IPS-15b (cell line): ENCODE results near the gene RELN.

Experiments
- H3K27me3 ChIP-seq: one replicate; pipeline ENCODE4 v1.6.1; 2013; ENCODE audit warnings: low read length; ENCODE audit not compliant: control insufficient read depth, insufficient read depth
- H3K36me3 ChIP-seq: one replicate; pipeline ENCODE4 v1.6.1; 2013; ENCODE audit warnings: low read length; ENCODE audit not compliant: control insufficient read depth, insufficient read depth
- H3K4me1 ChIP-seq: one replicate; pipeline ENCODE4 v1.6.1; 2013; ENCODE audit warnings: mild to moderate bottlenecking, low read length; ENCODE audit not compliant: control insufficient read depth, insufficient read depth
- H3K4me3 ChIP-seq: one replicate; pipeline ENCODE4 v1.5.1; 2013; ENCODE audit warnings: low read depth, low read length
- H3K9ac ChIP-seq: one replicate; pipeline ENCODE4 v1.6.1; 2013; ENCODE audit warnings: low read depth, mild to moderate bottlenecking, low read length
- H3K9me3 ChIP-seq: one replicate; pipeline ENCODE4 v1.6.1; 2013; ENCODE audit warnings: mild to moderate bottlenecking, low read length; ENCODE audit not compliant: control insufficient read depth, insufficient read depth

RELN gene

DNA sequence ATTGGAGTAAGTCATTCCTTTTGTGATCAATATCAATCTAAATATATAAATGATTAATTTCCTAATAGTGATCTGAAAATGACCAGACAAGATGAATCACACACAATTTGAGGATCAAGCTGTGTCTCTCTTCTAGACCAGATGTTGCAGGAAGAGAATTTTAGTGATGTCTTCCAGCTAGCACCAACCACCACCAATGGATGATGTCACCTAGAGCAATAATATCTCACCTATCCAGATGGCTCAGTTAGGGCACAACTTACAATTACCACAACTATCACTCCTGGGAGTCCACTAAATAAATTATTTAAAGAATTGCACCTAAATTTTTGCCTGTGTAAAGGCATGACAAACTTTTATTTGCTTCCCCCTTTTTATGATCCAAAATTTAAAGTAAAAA, 25.2 kb downstream of the RELN start:
- Histone ChIP-seq H3K9me3 (no peaks in the 10 kb centered on the region), H3K27me3 (no peaks in the 10 kb centered on the region), H3K36me3 (no peaks in the 10 kb centered on the region), H3K4me1 (no peaks in the 10 kb centered on the region), H3K9ac (no peak overlapping the region), H3K4me3 (no peak overlapping the region)

DNA sequence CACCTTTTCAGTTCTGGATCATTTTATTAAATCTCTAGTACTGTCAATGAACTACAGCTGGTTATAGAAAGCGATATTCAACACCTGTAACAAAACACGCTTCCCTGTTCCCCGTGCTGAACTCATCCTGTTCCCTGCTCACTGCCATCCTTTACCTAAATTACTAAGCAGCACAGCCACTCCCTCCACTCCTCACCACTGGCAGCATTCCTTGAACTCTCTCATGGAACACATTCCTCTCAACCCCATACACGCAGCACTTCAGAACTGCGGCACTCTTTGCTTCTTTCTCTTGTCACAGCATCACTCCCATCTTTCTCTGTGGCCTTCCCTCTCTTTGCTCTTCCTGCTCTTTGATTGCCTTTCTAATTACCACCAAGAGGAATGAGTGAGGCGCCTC, 27.4 kb downstream of the RELN start:
- Histone ChIP-seq H3K4me1 (no peaks in the 10 kb centered on the region), H3K9me3 (no peaks in the 10 kb centered on the region), H3K27me3 (no peaks in the 10 kb centered on the region), H3K4me3 (no peak overlapping the region), H3K9ac (no peak overlapping the region), H3K36me3 (no peaks in the 10 kb centered on the region)

DNA sequence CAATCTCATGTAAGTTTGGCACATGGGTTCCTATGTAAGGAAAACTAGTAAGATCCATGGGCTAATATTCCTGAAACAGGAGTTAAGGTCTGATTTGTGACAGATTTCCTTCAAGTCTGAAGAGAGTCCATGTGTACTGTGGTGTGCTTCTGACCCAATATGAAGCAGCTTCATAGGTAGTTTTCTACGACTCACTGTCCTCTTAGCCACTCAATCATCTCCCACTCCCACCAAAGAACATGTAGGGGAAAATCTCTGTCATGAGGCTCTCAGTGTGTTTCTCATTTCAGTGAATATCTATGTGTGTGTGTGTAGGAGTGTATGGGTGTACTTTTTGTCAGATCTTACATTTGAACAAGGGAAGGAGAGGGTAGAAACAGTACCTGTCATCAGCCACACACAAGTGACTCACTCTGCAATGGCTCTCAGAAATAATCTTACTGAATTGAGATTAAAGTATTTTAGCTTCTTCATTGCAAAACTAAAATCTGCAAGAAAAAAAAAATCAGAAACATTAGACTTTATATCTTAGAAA, 31.1 kb downstream of the RELN start:
- Histone ChIP-seq H3K27me3 (no peaks in the 10 kb centered on the region), H3K9me3 (no peaks in the 10 kb centered on the region), H3K4me1 (no peaks in the 10 kb centered on the region), H3K36me3 (no peaks in the 10 kb centered on the region), H3K9ac (no peak overlapping the region), H3K4me3 (no peak overlapping the region)

DNA sequence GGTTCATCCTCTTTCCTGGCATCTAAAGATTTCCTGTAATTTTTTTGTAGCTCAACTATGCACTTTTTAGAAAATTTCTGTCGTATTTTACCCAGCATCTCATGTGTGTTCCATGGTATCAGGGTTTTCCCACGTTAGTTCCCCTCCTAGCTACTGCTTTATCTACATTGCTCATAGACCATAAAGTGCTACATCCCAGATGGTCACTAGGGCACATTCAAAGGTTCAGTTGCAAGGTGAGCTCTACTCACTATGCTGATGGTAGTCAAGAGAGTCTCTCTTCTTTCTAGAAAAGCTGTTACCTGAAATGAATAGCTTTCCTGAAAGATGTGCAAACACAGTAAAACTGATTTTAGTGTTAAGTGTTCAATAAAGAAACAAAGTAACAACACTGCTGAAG, 33.5 kb downstream of the RELN start:
- Histone ChIP-seq H3K9ac (no peak overlapping the region), H3K9me3 (no peaks in the 10 kb centered on the region), H3K27me3 (no peaks in the 10 kb centered on the region), H3K4me3 (no peak overlapping the region), H3K4me1 (no peaks in the 10 kb centered on the region), H3K36me3 (no peaks in the 10 kb centered on the region)

DNA sequence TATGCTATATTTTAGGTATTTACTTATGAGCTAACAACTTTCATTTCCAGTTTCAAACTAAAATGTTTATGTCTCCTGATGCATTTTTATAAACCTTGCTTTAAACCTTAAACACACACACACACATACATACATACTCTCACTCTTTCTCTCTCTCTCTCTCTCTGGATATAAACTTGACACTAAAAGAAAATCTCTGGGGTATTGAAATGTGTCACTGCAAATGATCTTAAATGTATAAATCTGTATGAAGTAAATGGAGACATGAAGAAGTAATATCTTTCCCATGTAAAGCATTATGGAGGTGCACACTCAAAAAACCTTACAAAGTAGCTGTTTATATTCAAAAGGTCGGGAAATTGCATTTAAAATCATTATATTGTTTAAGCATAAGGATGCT, 37.0 kb downstream of the RELN start:
- H3K4me1 ChIP-seq: no peaks in the 10 kb centered on the region
- no peaks in the 10 kb centered on the region for H3K9me3 ChIP-seq
- no peaks in the 10 kb centered on the region for H3K27me3 ChIP-seq
- H3K36me3 ChIP-seq: no peaks in the 10 kb centered on the region
- H3K4me3 ChIP-seq: no peak overlapping the region
- no peak overlapping the region for H3K9ac ChIP-seq

DNA sequence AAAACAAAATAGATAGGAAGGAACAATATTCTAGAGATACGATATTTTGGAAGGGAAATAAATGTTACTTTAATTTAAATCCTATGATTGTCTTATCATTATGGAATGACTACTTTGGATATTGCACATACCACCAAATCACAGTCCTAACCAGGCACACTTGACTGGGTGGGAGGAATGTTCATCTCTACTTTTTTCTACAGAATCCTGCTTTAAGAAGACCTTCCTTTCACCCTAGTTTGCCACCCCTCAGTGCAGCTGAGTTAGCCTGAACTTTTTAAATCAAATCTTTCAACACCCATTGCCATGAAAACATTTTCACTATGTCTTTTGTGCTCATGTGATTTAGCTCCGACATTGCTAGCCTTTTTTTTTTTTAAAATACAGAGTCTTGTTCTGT, 38.1 kb downstream of the RELN start:
- H3K27me3 ChIP-seq: no peaks in the 10 kb centered on the region
- H3K9ac ChIP-seq: no peak overlapping the region
- H3K36me3 ChIP-seq: no peaks in the 10 kb centered on the region
- no peaks in the 10 kb centered on the region for H3K9me3 ChIP-seq
- H3K4me1 ChIP-seq: no peaks in the 10 kb centered on the region
- no peak overlapping the region for H3K4me3 ChIP-seq

DNA sequence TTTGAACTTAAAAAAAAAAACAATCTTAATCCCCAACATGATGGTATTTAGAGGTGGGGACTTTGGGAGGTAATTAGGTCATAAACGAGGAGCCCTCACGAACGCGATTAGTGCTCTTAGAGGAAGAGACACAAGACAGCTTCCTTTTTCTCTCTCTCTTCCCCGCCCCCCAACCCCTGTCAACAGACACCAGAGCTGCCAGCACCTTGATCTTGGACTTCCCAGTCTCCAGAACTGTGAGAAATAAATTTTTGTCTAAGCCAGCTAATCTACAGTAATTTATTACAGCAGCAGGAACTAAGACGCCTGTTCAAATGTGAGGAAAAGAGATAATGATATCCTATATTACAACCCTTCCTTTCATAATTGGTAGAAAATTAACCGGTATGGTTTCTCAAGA, 40.1 kb downstream of the RELN start:
- Histone ChIP-seq H3K9me3 (no peaks in the 10 kb centered on the region), H3K9ac (no peak overlapping the region), H3K4me1 (no peaks in the 10 kb centered on the region), H3K4me3 (no peak overlapping the region), H3K27me3 (no peaks in the 10 kb centered on the region), H3K36me3 (no peaks in the 10 kb centered on the region)

DNA sequence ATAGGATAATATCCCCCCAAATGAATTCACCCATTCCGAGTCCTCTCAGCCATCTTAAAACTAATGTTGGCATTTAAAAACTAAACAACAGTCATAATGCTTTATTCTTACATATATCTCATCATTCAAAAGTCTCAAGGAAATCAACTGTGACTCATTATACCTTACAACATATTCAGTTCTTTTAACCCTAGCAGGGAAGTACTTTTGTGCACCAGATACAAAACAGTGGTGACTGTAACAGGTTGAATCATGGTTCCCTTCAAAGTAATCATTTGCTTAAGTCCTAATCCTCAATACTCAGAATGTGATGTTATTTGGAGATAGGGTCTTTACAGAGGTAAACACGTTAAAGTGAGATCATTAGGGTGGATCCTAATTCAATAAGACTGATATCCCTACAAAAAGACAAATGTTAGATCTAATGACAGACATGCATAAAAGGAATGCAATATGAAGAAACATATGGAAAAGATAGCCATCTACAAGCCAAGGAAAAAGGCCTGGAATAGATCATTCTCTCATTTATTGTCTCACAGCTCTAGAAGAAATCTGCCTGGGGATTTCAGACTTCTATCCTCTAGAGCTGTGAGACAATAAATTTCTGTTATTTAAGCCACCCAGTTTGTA, 42.3 kb downstream of the RELN start:
- Histone ChIP-seq H3K4me1 (no peaks in the 10 kb centered on the region), H3K9ac (no peak overlapping the region), H3K36me3 (no peaks in the 10 kb centered on the region), H3K27me3 (no peaks in the 10 kb centered on the region), H3K9me3 (no peaks in the 10 kb centered on the region), H3K4me3 (no peak overlapping the region)

DNA sequence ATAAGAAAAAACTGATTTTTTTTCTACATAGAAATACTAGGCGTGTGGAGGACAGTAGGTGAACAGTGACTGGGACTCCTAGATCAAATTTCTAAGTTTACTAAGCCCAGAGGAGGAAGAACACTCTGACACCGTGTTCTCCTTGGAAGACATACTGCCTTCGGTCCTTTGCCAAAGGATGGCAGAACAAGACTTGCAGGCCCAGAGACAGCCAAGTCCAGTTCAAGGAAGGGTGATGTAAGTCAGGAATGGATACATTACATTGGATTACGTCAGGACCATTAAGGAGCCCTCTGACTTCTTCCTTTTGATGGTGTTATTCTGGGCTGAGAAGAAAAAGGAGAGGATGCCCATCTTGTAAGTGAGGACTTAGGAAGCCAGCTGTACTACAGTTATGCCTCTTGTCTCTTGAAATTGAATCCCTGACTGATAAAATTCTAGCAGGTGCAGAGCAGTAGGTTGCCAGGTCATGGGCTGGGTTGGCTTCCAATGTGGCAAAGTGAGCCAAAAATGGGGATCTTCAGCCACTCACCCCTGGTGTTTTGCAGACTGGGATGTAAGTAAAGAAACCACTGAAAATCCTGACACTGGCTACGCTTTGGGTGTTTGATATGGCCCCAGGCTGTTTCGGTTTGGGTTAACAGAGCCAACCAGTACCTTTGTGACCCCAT, 45.1 kb downstream of the RELN start:
- Histone ChIP-seq H3K9ac (no peak overlapping the region), H3K4me3 (no peak overlapping the region), H3K36me3 (no peaks in the 10 kb centered on the region), H3K4me1 (no peaks in the 10 kb centered on the region), H3K9me3 (no peaks in the 10 kb centered on the region), H3K27me3 (no peaks in the 10 kb centered on the region)

DNA sequence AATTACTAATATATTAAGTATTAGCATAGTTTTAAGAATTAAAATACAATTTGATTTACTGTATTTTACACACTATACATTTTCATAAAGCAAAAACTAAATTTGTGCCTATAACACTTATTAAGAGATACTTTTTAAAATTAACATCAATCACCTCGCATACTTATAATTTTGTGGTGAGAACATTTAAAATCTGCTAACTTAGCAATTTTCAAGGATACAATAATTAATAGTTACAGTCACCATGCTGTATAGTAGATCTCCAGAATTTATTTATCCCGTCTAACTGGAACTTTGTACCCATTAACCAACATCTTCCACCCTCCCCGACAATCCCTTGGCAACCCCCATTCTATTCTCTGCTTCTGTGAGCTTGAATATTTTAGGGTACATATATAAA, 47.5 kb downstream of the RELN start:
- Histone ChIP-seq H3K36me3 (no peaks in the 10 kb centered on the region), H3K27me3 (no peaks in the 10 kb centered on the region), H3K4me1 (no peaks in the 10 kb centered on the region), H3K9ac (no peak overlapping the region), H3K9me3 (no peaks in the 10 kb centered on the region), H3K4me3 (no peak overlapping the region)

DNA sequence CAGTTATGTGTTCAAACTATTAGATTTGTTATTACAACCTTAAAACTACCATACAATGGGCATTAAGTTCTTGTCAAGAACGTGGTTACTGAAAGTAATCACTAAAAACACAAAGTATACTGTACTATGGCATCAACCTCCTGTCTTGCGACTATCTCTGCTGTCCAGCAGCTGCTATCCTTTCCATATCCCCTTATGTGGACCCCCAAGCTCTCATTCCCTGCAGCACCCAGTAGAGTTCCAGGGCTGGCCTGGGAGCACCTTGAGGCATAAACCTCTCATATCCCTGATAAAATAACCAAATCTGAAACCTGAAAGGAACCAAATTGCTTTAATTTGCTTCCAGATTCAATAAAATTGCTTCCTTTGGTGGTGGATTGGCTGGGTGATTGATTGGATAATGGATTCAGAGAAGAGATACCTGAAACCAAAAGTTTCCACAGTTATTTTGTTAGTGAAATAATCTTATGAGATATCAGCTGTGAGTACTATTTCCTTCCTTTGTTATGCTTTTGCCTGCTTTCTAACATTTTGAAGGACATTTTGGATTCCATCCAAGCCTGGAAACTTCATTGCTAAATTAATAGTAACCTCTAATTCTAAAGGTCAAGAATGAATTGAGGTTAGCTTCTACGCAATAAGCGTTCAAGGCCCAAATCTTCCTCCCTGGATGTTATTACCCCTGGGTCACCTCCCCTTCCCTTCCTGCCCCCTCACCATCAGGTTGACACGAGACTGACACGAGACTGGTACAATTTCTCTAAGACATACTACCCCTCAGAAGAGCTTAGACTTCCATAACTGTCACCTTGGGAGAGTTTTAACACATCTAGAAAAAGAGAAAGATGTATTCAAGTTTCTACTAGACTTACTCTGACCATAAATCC, 48.8 kb downstream of the RELN start:
- Histone ChIP-seq H3K9me3 (no peaks in the 10 kb centered on the region), H3K9ac (no peak overlapping the region), H3K36me3 (no peaks in the 10 kb centered on the region), H3K4me3 (no peak overlapping the region), H3K4me1 (no peaks in the 10 kb centered on the region), H3K27me3 (no peaks in the 10 kb centered on the region)
